MM.1S (cell line): Measurements from ENCODE around the gene TTC9.

ENCODE experiments used
- CTCF ChIP-seq: fragments of 300-600 bp; sonication (generic); IDR thresholded peaks from 2 replicates; pipeline ENCODE4 v1.5.1; 2016; ENCODE audit warnings: antibody characterized with exemption, low read length, mixed read lengths
- EZH2 ChIP-seq: fragments of 300-600 bp; sonication (generic); optimal IDR thresholded peaks from 2 replicates; pipeline ENCODE3; 2017; ENCODE audit warnings: low read depth, mild to moderate bottlenecking, antibody characterized with exemption, low read length, mixed read lengths

- TF ChIP-seq CTCF (no peak), EZH2 (no peak)
Measured at GRCh38 chr14:70618314-70618713, 23.4 kb upstream of the TTC9 start.
